Ramos (cell line): Measurements from ENCODE around the gene CCT7.
"Not testable (repeated sequence)": the region's sequence is repeated elsewhere in the genome, so short reads cannot be mapped to it uniquely, and the experiment has no call there.

Source experiments
- in situ Hi-C: fragments of 300-500 bp; cut with MboI; formaldehyde crosslinking; loops from one replicate; pipeline ENCODE4 v1.14.3; 2022; ENCODE audit warnings: low sequenced_read_pairs; ENCODE audit not compliant: unreplicated experiment

CCT7 gene

DNA sequence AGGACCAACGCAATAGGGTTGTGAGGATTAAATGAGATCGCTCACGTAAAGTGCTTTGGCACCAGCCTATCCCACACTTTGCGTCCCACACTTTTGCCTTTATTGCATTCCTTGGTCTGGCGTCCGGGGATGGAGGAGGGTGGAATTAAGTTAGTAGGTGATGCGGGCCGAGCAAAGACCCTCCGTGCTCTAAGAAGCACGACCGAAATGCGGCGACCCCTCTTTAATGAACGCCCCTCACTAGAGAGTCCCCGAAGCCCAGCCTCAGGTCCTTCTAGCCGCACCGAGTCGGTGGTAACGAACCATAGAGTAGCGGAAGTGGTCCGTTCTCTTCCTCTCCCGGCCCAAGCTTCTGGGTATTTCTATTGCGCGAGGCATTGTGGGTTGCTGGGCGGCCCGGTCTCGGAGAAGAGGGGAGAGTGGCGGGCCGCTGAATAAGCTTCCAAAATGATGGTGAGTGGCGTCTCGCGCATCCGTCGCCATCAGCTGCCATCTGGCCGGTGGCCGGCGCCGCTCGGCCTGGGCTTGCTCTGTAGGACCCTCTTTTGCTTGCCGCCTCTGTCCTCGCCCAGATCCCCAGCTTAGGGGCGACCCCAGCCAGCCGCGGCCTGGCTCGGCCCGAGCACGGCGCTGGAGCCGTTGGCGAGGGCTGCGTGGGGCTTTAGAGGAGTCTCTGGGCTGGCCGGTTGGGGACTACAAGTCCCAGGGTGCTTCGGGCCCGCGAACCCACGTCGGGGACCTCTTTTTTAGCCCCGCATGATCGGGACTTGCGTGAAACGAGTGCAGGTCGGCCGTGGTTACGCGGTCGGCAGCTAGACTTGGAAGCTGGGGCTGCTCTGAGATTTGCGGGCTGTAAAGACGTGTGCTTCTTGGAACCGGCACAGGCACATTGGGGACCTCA lies at the start of gene CCT7:
Gene CCT7 (plus strand): TSS at position 377 of the 901 bp plus-strand sequence. CDS start 71 bp downstream, at position 448.
- in situ Hi-C loops: loop anchor here (25.0 kb wide), 1 partner anchor 953 kb away; the partner anchor contains the start of genes MOB1A and MTHFD2

DNA sequence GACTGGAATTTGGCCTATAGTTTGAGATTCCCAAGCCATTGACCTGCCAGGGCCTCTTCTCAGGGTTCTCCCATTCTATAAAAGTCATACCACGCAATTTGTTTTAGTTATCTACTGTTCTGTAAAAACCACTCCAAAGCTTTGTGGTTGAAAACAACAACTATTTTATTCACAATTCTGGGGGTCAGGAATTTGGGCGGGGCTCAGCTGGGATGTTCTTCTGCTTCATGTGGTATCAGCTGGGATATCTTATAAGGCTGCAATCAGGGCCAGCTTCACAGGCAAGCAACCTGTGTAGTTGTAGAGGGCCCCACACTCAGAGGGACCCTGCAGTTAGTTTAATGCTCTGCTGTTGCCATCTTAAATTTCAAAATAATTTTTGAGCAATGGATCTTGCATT lies 48.1 kb upstream of the CCT7 start:
- in situ Hi-C loops: loop anchor here (25.0 kb wide), 1 partner anchor 199 kb away; no protein-coding TSS in a partner anchor

DNA sequence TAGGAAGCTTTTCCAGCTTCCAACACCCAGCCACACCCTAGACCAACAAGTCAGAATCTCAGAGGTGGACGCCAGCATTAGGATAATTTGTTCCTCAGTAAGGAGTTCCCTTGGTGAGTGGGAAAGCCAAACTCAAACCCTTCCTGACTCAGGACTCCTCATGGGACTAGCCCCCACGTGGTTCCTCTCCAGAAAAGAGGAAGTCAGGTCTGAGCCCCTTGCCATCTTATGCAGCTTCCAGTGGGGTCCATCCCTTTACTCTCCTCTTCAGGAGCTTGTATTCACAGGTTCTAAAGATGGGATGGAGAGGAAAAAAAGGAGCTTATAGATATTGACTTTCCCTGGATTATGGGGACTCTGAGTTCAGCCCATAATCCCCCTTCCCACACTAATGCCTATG lies 46.6 kb upstream of the CCT7 start:
- in situ Hi-C loops: loop anchor here (25.0 kb wide), 1 partner anchor 200 kb away; no protein-coding TSS in a partner anchor

DNA sequence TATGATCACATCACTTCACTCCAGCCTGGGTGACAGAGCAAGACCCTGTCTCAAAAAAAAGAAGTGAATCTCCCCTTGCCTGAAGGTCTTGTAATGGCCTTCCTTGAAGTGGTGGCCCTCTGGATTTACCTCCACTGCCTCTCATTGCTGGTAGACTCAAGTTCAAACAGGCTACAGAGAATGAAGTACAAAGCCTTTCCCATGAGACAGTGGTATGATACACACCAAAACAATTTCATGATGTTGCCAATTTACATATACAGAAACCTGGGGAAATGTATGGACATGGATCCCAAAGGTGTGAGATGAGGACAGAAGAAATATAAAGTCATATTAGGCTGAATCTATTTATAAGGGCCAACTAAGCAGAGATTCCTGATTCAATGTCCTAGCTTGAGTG lies 36.5 kb upstream of the CCT7 start:
- in situ Hi-C loops: loop anchor here (25.0 kb wide), 1 partner anchor 210 kb away; no protein-coding TSS in a partner anchor

- in situ Hi-C loops: not testable (repeated sequence)
These were observed 33.8 kb upstream of the CCT7 start for GRCh38 chr2:73200281-73200680.

GRCh38 chr2:73202156-73203054 lies 31.7 kb upstream of the CCT7 start, which contains the start of gene NOTO:
Gene NOTO, plus strand, starts transcription at chr2:73202574. Its CDS starts 93 bp downstream, at chr2:73202667.
- in situ Hi-C loops: no loop called here

GRCh38 chr2:73203055-73203681 lies 30.9 kb upstream of the CCT7 start:
- in situ Hi-C loops: no loop called here

DNA sequence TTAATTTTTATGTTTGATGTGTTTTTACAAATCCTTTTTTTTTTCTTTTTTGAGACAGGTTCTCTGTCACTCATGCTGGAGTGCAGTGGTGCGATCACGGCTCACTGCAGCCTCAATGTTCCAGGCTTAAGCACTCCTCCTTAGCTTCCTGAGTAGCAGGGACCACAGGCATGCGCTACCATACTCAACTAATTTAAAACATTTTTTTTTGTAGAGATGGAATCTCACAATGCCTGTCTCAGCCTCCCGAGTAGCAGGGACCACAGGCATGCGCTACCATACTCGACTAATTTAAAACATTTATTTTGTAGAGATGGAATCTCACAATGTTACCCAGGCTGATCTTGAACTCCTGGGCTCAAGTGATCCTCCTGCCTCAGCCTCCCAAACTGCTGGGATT lies 28.5 kb upstream of the CCT7 start:
- in situ Hi-C loops: no loop called here

- in situ Hi-C loops: no loop called here
These were observed 25.9 kb upstream of the CCT7 start for GRCh38 chr2:73208258-73208657.

GRCh38 chr2:73210019-73210418 lies 24.1 kb upstream of the CCT7 start:
- in situ Hi-C loops: no loop called here

- in situ Hi-C loops: no loop called here
These were observed 23.4 kb upstream of the CCT7 start for GRCh38 chr2:73210696-73211095.

DNA sequence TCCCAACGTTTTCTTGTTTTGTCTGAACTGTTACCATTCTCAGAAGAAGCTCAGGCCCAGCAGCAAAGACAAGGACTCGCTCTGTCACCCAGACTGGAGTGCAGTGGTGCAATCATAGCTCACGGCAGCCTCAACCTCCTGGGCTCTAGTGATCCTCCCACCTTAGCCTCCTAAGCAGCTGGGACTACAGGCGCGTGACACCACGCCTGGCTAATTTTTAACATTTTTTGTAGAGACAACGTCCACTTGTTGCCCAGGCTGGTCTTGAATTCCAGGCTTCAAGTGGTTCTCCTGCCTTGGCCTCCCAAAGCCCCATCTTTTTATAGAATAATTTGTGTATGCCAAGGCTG lies 22.0 kb upstream of the CCT7 start:
- in situ Hi-C loops: no loop called here

- in situ Hi-C loops: no loop called here
These were observed 21.5 kb upstream of the CCT7 start for GRCh38 chr2:73212448-73213176.

DNA sequence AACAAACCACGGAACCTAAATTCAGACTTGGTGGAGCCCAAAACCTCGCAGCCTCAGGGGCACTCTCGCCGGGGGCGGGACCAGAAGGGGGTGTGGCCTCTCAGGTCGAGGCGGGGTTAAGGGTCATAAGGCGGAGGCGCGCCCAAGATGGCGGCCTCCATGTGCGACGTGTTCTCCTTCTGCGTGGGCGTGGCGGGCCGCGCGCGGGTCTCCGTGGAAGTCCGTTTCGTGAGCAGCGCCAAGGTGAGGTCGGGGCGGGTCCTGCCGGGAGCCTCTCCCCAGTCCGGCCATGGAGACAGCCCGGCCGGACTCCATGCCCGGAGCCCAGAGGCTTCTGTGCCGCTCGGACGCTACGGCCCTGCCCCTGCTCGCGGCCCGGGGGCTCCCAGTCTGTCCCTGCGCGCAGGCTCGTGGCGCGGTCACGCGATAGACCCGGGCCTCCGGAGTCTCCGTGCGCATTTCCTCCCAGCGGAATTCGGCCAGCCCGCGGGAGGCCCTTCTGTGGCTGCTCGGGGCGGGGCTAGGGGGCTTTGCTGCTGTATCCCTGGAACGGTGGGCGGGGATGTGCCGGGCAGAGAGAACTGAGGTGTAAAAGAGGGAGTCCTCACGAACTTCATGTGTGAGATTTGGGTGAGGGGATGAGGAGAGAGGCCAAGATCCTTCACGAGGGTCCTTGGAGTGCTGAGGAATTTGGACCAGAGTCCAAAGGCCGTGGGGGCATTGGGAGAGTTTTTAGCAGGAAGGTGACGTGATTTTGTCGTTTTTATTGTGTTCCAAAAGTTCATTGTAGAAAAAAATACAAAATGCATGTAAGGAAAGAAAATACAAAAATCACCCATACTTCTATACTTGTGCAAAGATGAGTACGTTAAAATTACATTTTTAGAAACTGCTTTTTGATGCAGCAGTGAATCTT lies 19.7 kb upstream of the CCT7 start, which contains the start of gene SMYD5:
Gene SMYD5 (plus strand): TSS at position 126 of the 916 bp plus-strand sequence. CDS start 22 bp downstream, at position 148.
- in situ Hi-C loops: no loop called here

DNA sequence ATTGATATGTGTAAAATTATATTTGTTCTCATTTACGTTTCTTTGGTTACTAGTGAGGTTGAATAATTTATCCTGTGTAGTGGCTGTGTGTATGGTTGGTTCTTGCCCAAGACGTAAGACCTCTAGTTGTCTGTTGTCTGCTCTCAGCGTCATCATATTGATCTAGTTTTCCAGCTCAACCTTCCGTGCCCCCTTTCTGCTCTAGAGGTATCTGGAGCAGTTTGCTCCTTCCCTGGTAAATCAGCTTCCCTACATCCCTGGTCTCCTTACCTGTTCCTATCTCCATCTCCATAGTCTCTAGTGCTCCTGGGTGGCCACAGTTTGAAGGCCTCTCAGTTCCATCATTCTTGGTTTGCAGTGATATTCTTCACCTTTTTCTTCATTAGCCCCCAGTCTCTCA lies 18.9 kb upstream of the CCT7 start:
- in situ Hi-C loops: no loop called here

- in situ Hi-C loops: no loop called here
These were observed 16.9 kb upstream of the CCT7 start for GRCh38 chr2:73217160-73217559.

- in situ Hi-C loops: no loop called here
These were observed 16.3 kb upstream of the CCT7 start for GRCh38 chr2:73217826-73218225.

- in situ Hi-C loops: no loop called here
These were observed 15.8 kb upstream of the CCT7 start for GRCh38 chr2:73218298-73218697.
